IMR-90 (cell line): ENCODE data around the gene RBBP7. TPM values are rescaled to one million over a fixed set of nuclear protein-coding genes. Genes with fewer than 3 reads are reported as not detected.

Source experiments
- ATAC-seq: fragments of 200-7000 bp; cut with Tn5 transposase; 2 replicates; pipeline ENCODE4 v1.9.1; 2020; ENCODE audit warnings: low read depth, mild to moderate bottlenecking, moderate library complexity
- BruUV-seq: library from RNA; stranded (reverse); fragments of 400-500 nt; replicated peaks from 2 replicates; lab custom pipeline; 2021; lab: Mats Ljungman, UMichigan
- CTCF ChIA-PET: fragments of 300-600 bp; formaldehyde crosslinking; extraction: SDS; loops from one replicate; lab custom pipeline; 2021; ENCODE audit warnings: antibody characterized with exemption; lab: Yijun Ruan, JAX
- POLR2A ChIA-PET: fragments of 300-600 bp; sonication (Branson Sonifier 250); formaldehyde crosslinking; loops from one replicate; lab custom pipeline; 2022; ENCODE audit warnings: antibody characterized with exemption; ENCODE audit not compliant: unreplicated experiment; lab: Charles Lee
- DNase-seq: peaks from one replicate; pipeline ENCODE4 v3.0.0; 2013
- H2AFZ ChIP-seq: replicated peaks from 2 replicates; pipeline ENCODE3; 2013; ENCODE audit warnings: low read length, mild to moderate bottlenecking; ENCODE audit not compliant: poor library complexity
- H2AK5ac ChIP-seq: 2 replicates; pipeline ENCODE4 v1.6.1; 2013; ENCODE audit warnings: low read depth, low read length, inconsistent platforms
- H2AK9ac ChIP-seq: replicated peaks from 2 replicates; pipeline ENCODE3; 2013; ENCODE audit warnings: mild to moderate bottlenecking, low read depth, low read length, moderate library complexity; ENCODE audit not compliant: poor library complexity
- H2BK120ac ChIP-seq: 2 replicates; pipeline ENCODE4 v1.6.1; 2013; ENCODE audit warnings: low read depth, low read length, inconsistent platforms
- H2BK15ac ChIP-seq: 3 replicates; pipeline ENCODE4 v1.6.1; 2013; ENCODE audit warnings: low read depth, low read length, inconsistent platforms
- H2BK20ac ChIP-seq: 2 replicates; pipeline ENCODE4 v1.6.1; 2013; ENCODE audit warnings: low read depth, mild to moderate bottlenecking, inconsistent platforms, low read length, moderate library complexity
- H2BK5ac ChIP-seq: 2 replicates; pipeline ENCODE4 v1.6.1; 2013; ENCODE audit warnings: mild to moderate bottlenecking, low read depth, low read length, inconsistent platforms; ENCODE audit not compliant: poor library complexity, severe bottlenecking
- H3K14ac ChIP-seq: replicated peaks from 2 replicates; pipeline ENCODE4 v1.6.1; 2013; ENCODE audit warnings: low read depth, low read length, inconsistent platforms
- H3K18ac ChIP-seq: 2 replicates; pipeline ENCODE4 v1.6.1; 2013; ENCODE audit warnings: low read depth, low read length, control low read depth
- H3K23ac ChIP-seq: 2 replicates; pipeline ENCODE4 v1.6.1; 2013; ENCODE audit warnings: low read depth, low read length, inconsistent platforms
- H3K27ac ChIP-seq: 2 replicates; pipeline ENCODE4 v1.5.1; 2013; ENCODE audit warnings: mild to moderate bottlenecking, control low read depth, low read length; ENCODE audit not compliant: insufficient read depth
- H3K27me3 ChIP-seq: 2 replicates; pipeline ENCODE4 v1.6.1; 2013; ENCODE audit warnings: low read length; ENCODE audit not compliant: control insufficient read depth, insufficient read depth
- H3K36me3 ChIP-seq: 2 replicates; pipeline ENCODE4 v1.6.1; 2013; ENCODE audit warnings: low read length, mixed read lengths; ENCODE audit not compliant: control insufficient read depth, insufficient read depth
- H3K4ac ChIP-seq: 2 replicates; pipeline ENCODE4 v1.6.1; 2013; ENCODE audit warnings: low read depth, low read length, inconsistent platforms
- H3K4me1 ChIP-seq: 2 replicates; pipeline ENCODE4 v1.6.1; 2013; ENCODE audit warnings: low read length, mixed read lengths; ENCODE audit not compliant: control insufficient read depth, insufficient read depth
- H3K4me2 ChIP-seq: 2 replicates; pipeline ENCODE4 v1.6.1; 2013; ENCODE audit warnings: low read depth, mild to moderate bottlenecking, control low read depth, low read length, moderate library complexity
- H3K4me3 ChIP-seq: 2 replicates; pipeline ENCODE4 v1.5.1; 2013; ENCODE audit warnings: low read depth, mild to moderate bottlenecking, control low read depth, low read length, moderate library complexity; ENCODE audit not compliant: insufficient read depth
- H3K56ac ChIP-seq: 2 replicates; pipeline ENCODE4 v1.6.1; 2013; ENCODE audit warnings: low read length, inconsistent platforms; ENCODE audit not compliant: insufficient read depth; ENCODE audit errors: extremely low read depth
- H3K79me1 ChIP-seq, 2 experiments: 2 replicates each; pipeline ENCODE4 v1.6.1; 2013; ENCODE audit warnings: low read length in 2 of 2, inconsistent platforms in 1 of 2, low read depth in 1 of 2
- H3K9ac ChIP-seq: 2 replicates; pipeline ENCODE4 v1.6.1; 2013; ENCODE audit warnings: low read depth, low read length, control low read depth
- H3K9me1 ChIP-seq: 2 replicates; pipeline ENCODE4 v1.6.1; 2013; ENCODE audit warnings: low read length, inconsistent platforms; ENCODE audit not compliant: insufficient read depth
- H3K9me3 ChIP-seq: 2 replicates; pipeline ENCODE4 v1.6.1; 2013; ENCODE audit warnings: low read length; ENCODE audit not compliant: control insufficient read depth, insufficient read depth
- H4K20me1 ChIP-seq: 2 replicates; pipeline ENCODE4 v1.6.1; 2013; ENCODE audit warnings: low read length, inconsistent platforms; ENCODE audit not compliant: insufficient read depth
- H4K5ac ChIP-seq: 2 replicates; pipeline ENCODE4 v1.6.1; 2013; ENCODE audit warnings: mild to moderate bottlenecking, low read depth, low read length, control low read depth
- H4K8ac ChIP-seq, 2 experiments: 2 replicates each; pipeline ENCODE4 v1.6.1; 2013; ENCODE audit warnings: low read depth in 2 of 2, low read length in 2 of 2, control low read depth in 1 of 2, inconsistent platforms in 1 of 2
- H4K91ac ChIP-seq: 2 replicates; pipeline ENCODE4 v1.6.1; 2013; ENCODE audit warnings: low read depth, low read length, inconsistent platforms; ENCODE audit not compliant: insufficient read depth
- CEBPB ChIP-seq: IDR thresholded peaks from 2 replicates; pipeline ENCODE4 v1.6.1; 2012; ENCODE audit warnings: low read depth, low read length, improper control_type of control experiment
- CHD1 ChIP-seq: IDR thresholded peaks from 2 replicates; pipeline ENCODE4 v1.6.1; 2012; ENCODE audit warnings: low read depth, low read length, improper control_type of control experiment
- CTCF ChIP-seq: conservative IDR thresholded peaks from 2 replicates; pipeline ENCODE4 v1.5.1; 2012; ENCODE audit warnings: mild to moderate bottlenecking, low read depth, low read length, improper control_type of control experiment
- ELK1 ChIP-seq: fragments of 150-350 bp; IDR thresholded peaks from 2 replicates; pipeline ENCODE4 v1.6.1; 2016; ENCODE audit warnings: low read depth, mild to moderate bottlenecking, low read length, moderate library complexity, borderline replicate concordance
- FOS ChIP-seq: fragments of 150-350 bp; IDR thresholded peaks from 2 replicates; pipeline ENCODE4 v1.6.1; 2016; ENCODE audit warnings: low read depth, low read length
- MAFK ChIP-seq: IDR thresholded peaks from 2 replicates; pipeline ENCODE4 v1.6.1; 2012; ENCODE audit warnings: low read depth, low read length, improper control_type of control experiment
- MAZ ChIP-seq: IDR thresholded peaks from 2 replicates; pipeline ENCODE4 v1.6.1; 2012; ENCODE audit warnings: low read depth, mild to moderate bottlenecking, low read length, improper control_type of control experiment, moderate library complexity, borderline replicate concordance
- MXI1 ChIP-seq: IDR thresholded peaks from 2 replicates; pipeline ENCODE4 v1.6.1; 2012; ENCODE audit warnings: low read depth, mild to moderate bottlenecking, low read length, moderate library complexity, borderline replicate concordance
- NFE2L2 ChIP-seq: fragments of 150-350 bp; IDR thresholded peaks from 2 replicates; pipeline ENCODE4 v1.6.1; 2016; ENCODE audit warnings: low read depth, mild to moderate bottlenecking, low read length
- POLR2A ChIP-seq: IDR thresholded peaks from 2 replicates; pipeline ENCODE4 v1.6.1; 2012; ENCODE audit warnings: mild to moderate bottlenecking, low read depth, low read length
- RAD21 ChIP-seq: IDR thresholded peaks from 2 replicates; pipeline ENCODE4 v1.6.1; 2012; ENCODE audit warnings: low read length, improper control_type of control experiment
- RCOR1 ChIP-seq: IDR thresholded peaks from 2 replicates; pipeline ENCODE4 v1.6.1; 2012; ENCODE audit warnings: mild to moderate bottlenecking, low read length, improper control_type of control experiment; ENCODE audit not compliant: insufficient replicate concordance
- RFX5 ChIP-seq: IDR thresholded peaks from 2 replicates; pipeline ENCODE4 v1.8.0; 2012; ENCODE audit warnings: low read depth, mild to moderate bottlenecking, low read length, moderate library complexity
- SMC3 ChIP-seq: fragments of 150-350 bp; IDR thresholded peaks from 2 replicates; pipeline ENCODE4 v1.6.1; 2016; ENCODE audit warnings: low read depth, mild to moderate bottlenecking, antibody characterized with exemption, low read length, moderate library complexity
- USF2 ChIP-seq: fragments of 150-350 bp; IDR thresholded peaks from 2 replicates; pipeline ENCODE4 v1.6.1; 2017; ENCODE audit warnings: mild to moderate bottlenecking, antibody characterized with exemption, low read length, low read depth
- WGBS, 2 experiments: methylation state at CpG; one replicate each; pipeline versions ENCODE4 v1.1.5 to v1.1.7; 2013; ENCODE audit warnings: missing lambda C conversion rate in 2 of 2; ENCODE audit not compliant: insufficient read length in 1 of 2; ENCODE audit errors: extremely low coverage in 2 of 2; 5-methylcytosine and 5-hydroxymethylcytosine counted together
- dilution Hi-C: fragments of 300-500 bp; cut with HindIII; formaldehyde crosslinking; loops from one replicate; pipeline ENCODE4 v1.14.3; 2018; ENCODE audit warnings: low sequenced_read_pairs; ENCODE audit not compliant: unreplicated experiment
- in situ Hi-C: fragments of 300-500 bp; cut with MboI; formaldehyde crosslinking; loops from 3 replicates; pipeline ENCODE4 v1.14.3; 2019; ENCODE audit warnings: low sequenced_read_pairs, inconsistent platforms, mixed read lengths
- intact Hi-C: fragments of 100-400 bp; cut with micrococcal nuclease; formaldehyde crosslinking; loops from 2 replicates; pipeline ENCODE4 v1.10.0; 2022
- polyA plus RNA-seq, 3 experiments: library from polyadenylated mRNA; depleted of rRNA; stranded (reverse); fragments of >200 nt; gene quantifications; 2 replicates each; pipeline ENCODE4 v1.2.3, GENCODE V29; 2012; ENCODE audit warnings: low replicate concordance in 1 of 3
- total RNA-seq: library from RNA; depleted of rRNA; stranded (reverse); fragments of >200 nt; gene quantifications from 2 replicates; pipeline ENCODE4 v1.2.3, GENCODE V29; 2012

The RBBP7 gene
- total and polyA plus RNA-seq, 2 of the 4 experiments (the other 2 are of a cell fraction), result 147 to 149 TPM

- Histone ChIP-seq H3K56ac (no peak overlapping the region), H3K4ac (no peak overlapping the region), H2AK9ac (no peak overlapping the region), H2BK20ac (no peak overlapping the region), H3K9me3 (no peaks in the 10 kb centered on the region), H3K79me1 (peaks cover 2 to 5% of the 10 kb centered on the region in 2 experiments; a peak in 3 of 4 replicates), H4K91ac (no peak overlapping the region), H3K27me3 (no peaks in the 10 kb centered on the region), H4K20me1 (no peaks in the 10 kb centered on the region), H3K14ac (no peak overlapping the region), H4K5ac (no peak overlapping the region), H3K18ac (no peak overlapping the region), H3K4me1 (no peaks in the 10 kb centered on the region), H3K27ac (no peak overlapping the region), H3K9me1 (no peaks in the 10 kb centered on the region), H2AFZ (no peak overlapping the region), H3K4me2 (no peak overlapping the region), H2BK120ac (no peak overlapping the region), H4K8ac (no peak overlapping the region), H3K4me3 (no peak overlapping the region), H2AK5ac (no peak overlapping the region), H2BK5ac (no peak overlapping the region), H3K9ac (no peak overlapping the region), H2BK15ac (no peak overlapping the region), H3K36me3 (peaks cover 7% of the 10 kb centered on the region), H3K23ac (no peak overlapping the region)
- POLR2A ChIA-PET, result no interaction called here
- dilution Hi-C loops (no loop called here), intact Hi-C loops (no loop called here), in situ Hi-C loops (no loop called here)
- TF ChIP-seq CTCF (no peak), RCOR1 (no peak), MXI1 (no peak), CHD1 (no peak), FOS (no peak), MAZ (no peak), CEBPB (no peak), MAFK (no peak), RAD21 (no peak), USF2 (no peak), NFE2L2 (no peak), SMC3 (no peak), ELK1 (no peak), RFX5 (no peak), POLR2A (no peak)
- DNase-seq (peak; percentile 57), ATAC-seq (peak; percentile 40; the same call in 1 of the 2 replicates)
- CTCF ChIA-PET, result interaction anchor here (0.8 kb wide), 1 partner anchor 10 kb away, joined by 3 read pairs; no protein-coding TSS in a partner anchor
- BruUV-seq, result no TSS peak
- WGBS, 2 experiments, result no CpG with 5 or more reads among the region's 5 CpGs
These were observed 72.8 kb downstream of the RBBP7 start for GRCh38 chrX:16797358-16797757.
